ENCODE measurements around the gene SLC44A3.

The SLC44A3 gene

DNA sequence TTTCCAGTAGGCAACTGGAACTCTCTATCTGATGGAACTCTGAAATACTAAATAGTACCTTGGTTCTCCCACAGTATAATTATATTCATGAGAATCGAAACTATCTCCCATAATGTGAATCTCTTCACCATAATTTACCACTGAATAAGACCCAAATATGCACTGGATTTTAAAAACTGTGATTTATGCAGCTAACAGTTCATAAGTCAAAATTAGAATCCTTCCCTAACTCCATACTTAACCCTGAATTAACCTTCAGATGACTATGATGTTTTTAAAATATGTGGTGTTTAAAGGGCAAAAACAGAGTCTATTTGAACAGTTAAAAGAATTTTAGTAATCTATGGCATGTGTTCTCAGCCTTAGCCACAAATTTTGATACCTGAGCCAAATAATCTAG, 22.9 kb upstream of the SLC44A3 start:
- no peak for DNase-seq (ENCODE audit: low spot score)
- no peak for TF ChIP-seq CTCF (conservative IDR thresholded peaks at IDR 0.05; ENCODE audit: low read depth)
- POLR2A ChIA-PET (ENCODE audit: low non-redundant PET), result no interaction called here
- no peak overlapping the region for H3K27ac ChIP-seq
- CTCF ChIA-PET, result no interaction called here

DNA sequence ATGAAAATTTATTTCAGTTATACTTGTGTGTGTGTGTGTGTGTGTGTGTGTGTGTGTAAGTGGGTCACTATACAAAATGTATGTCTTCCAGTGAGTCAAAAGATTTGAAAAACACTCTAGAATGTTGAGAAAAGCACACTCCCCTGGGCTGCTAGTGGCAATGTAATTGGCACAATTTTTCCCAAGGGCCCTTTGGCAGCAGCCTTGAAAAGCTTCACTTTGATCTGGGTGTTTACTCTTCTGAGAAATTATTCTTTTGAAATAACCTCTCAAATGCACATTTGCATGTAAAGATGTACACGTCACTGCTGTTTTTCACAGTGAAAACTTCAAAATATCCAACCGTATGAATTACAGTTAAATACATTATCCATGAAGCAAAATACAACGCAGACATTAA, 22.1 kb upstream of the SLC44A3 start:
- no peak overlapping the region for H3K27ac ChIP-seq
- no peak for DNase-seq (ENCODE audit: low spot score)
- CTCF ChIA-PET, result no interaction called here
- no peak for TF ChIP-seq CTCF (conservative IDR thresholded peaks at IDR 0.05; ENCODE audit: low read depth)
- POLR2A ChIA-PET (ENCODE audit: low non-redundant PET), result no interaction called here

DNA sequence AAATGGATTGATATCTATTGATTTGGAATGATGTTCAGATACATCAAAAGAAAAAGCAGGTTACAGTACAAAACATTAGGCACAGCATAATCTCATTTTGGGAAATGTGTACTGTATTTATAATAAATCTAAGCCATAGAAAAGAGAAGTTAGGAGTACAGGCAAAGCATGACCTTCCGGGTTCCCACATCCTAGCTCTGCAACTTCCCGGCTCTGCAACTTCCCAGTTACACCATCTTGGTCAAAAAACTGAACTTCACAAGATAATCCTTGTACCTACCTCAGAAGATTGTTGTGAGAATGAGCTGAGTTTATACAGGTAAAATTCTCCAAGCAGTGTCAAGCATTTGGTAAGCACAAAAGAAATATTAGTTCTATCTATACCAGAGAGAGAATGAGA, 21.7 kb upstream of the SLC44A3 start:
- no peak overlapping the region for H3K27ac ChIP-seq
- CTCF ChIA-PET, result no interaction called here
- DNase-seq (ENCODE audit: low spot score), result no peak
- no peak for TF ChIP-seq CTCF (conservative IDR thresholded peaks at IDR 0.05; ENCODE audit: low read depth)
- POLR2A ChIA-PET (ENCODE audit: low non-redundant PET), result no interaction called here

GRCh38 chr1:94799206-94799605, 21.0 kb upstream of the SLC44A3 start:
- DNase-seq (ENCODE audit: low spot score), result no peak
- POLR2A ChIA-PET (ENCODE audit: low non-redundant PET), result no interaction called here
- no peak for TF ChIP-seq CTCF (conservative IDR thresholded peaks at IDR 0.05; ENCODE audit: low read depth)
- CTCF ChIA-PET, result no interaction called here
- H3K27ac ChIP-seq, result no peak overlapping the region

DNA sequence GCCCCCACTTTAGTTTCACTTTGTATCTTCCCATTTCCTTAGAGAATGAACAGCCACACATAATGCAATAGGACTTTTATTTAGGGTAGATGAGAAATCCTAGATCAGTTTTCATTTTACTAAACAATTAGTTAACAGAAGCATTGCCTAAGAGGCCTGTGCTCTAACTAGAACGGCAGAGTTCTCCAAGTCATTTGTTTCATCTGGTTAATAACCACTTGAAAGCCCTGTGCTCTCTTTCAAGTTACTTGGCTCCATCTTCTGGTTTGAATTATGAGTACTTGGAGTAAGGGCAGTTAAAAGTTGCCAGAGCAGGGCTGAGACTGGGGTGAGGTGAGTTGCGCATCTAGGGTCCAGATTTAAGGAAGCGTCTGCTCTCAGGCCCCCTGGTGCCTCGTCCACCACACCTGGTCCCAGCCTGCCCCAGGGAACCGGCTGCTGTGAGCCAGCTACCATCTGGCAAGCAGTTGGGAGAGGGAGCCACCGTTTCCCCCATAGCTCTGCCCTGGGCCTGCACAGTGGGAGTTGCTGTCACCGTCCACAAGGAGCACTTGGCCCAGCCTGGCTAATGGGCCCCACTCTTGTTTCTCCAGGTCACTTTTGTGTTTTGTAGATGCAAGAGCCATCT, 18.1 kb upstream of the SLC44A3 start:
- H3K27ac ChIP-seq, result peak overlapping the region; percentile 35; the same call in 1 of the 2 replicates
- TF ChIP-seq CTCF (conservative IDR thresholded peaks at IDR 0.05; ENCODE audit: low read depth), result peak; percentile 64
- peak; percentile 71 for DNase-seq (ENCODE audit: low spot score)
- ChIA-PET CTCF (interaction anchor here (0.7 to 1.4 kb wide), 8 partner anchors 11 to 321 kb away, joined by 3 to 5 read pairs (median 4); no protein-coding TSS in a partner anchor), POLR2A (ENCODE audit: low non-redundant PET) (no interaction called here)

- H3K27ac ChIP-seq, result no peak overlapping the region
- TF ChIP-seq CTCF (conservative IDR thresholded peaks at IDR 0.05; ENCODE audit: low read depth), result no peak
- ChIA-PET CTCF (interaction anchor here (0.5 to 1.4 kb wide), 5 partner anchors 272 to 761 kb away, joined by 3 to 5 read pairs (median 3); no protein-coding TSS in a partner anchor), POLR2A (ENCODE audit: low non-redundant PET) (no interaction called here)
- DNase-seq (ENCODE audit: low spot score), result no peak
Measured at GRCh38 chr1:94803106-94803505, 17.1 kb upstream of the SLC44A3 start.
